ENCODE measurements around the gene ZNF169.
"Not testable (repeated sequence)": the region's sequence is repeated elsewhere in the genome, so short reads cannot be mapped to it uniquely, and the experiment has no call there.

ZNF169 gene

GRCh38 chr9:94287877-94288513 lies 28.9 kb downstream of the ZNF169 start:
- DNase-seq = no peak

- DNase-seq = no peak
Observed at GRCh38 chr9:94289691-94290090, 30.6 kb downstream of the ZNF169 start.

GRCh38 chr9:94298949-94299599 lies 40.0 kb downstream of the ZNF169 start:
- DNase-seq = peak; percentile 5

- no peak for DNase-seq
Observed at GRCh38 chr9:94300470-94301301, 41.6 kb downstream of the ZNF169 start.

DNA sequence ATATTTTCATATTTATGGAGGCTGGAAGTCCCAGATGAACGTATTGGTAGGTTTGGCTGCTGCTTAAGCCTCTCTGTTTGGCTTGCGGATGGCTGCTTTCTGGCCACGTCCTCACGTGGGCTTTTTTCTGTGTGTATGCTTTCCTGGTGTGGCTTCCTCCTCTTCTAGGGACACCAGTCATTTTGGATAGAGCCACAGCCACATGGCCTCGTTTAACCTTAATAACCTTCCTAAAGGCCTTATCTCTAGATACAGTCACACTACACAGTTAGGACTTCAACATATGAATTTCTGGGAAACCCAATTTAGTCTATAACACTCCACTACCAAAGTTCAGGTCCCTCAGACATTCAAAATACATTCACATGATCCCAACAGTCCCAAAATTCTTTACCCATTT lies 42.5 kb downstream of the ZNF169 start:
- no peak for DNase-seq

DNA sequence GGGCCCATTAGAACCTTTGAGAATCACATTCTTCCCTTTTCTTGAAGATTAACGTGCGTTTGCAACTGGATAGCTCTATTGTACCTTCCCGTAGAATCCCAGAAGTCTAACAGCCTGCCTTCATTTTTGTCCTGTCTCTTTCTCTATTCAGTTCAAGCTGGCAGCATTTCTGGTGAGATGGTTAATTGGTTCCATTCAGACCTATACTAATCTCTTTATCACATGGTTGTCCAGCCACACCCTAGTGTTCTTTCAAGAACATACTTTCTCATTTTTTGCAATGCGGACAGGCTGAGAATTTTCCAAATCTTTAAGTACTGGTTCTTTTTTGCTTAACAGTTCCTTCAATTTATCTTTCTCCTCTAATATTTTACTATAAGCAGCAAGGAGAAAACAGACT lies 43.3 kb downstream of the ZNF169 start:
- no peak for DNase-seq

DNA sequence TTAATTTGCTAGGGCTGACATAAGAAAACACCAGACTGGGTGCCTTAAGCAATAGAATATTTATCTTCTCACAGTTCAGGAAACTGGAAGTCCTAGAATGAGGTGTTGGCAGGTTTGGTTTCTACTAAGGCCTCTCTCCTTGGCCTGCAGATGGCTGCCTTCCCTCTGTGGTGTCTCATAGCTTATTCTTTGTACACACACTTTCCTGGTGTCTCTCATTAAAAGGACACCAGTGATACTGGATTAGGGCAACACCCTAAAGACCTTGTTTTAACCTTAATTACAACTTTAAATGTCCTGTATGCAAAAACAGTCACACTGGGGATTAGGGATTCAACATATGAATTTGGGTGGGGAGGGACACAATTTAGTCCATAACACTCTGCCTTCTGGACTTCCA lies 44.2 kb downstream of the ZNF169 start:
- no peak for DNase-seq

GRCh38 chr9:94315034-94315984 lies 56.2 kb downstream of the ZNF169 start:
- DNase-seq = not testable (repeated sequence)

DNA sequence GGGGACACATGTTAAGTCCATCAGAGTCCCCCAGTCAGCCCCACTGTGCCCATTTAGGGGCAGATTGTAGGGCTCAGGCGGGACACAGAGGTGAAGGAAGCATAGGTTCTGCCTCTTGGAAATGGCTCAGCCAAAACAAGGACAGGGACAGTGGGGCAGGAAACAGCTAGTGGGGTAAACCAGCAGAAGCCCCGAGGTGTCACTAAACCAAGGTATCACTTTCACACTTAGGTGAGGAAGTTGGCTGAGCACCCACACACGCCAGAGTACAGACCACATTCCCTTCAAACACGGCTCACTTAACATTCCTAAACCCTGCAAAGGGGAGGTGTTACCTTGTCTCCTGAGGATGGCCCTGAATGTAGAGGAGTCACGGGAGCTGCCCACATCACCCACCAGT lies 57.1 kb downstream of the ZNF169 start:
- DNase-seq = not testable (repeated sequence)

- not testable (repeated sequence) for DNase-seq
Observed at GRCh38 chr9:94317949-94318657, 59.0 kb downstream of the ZNF169 start.

DNA sequence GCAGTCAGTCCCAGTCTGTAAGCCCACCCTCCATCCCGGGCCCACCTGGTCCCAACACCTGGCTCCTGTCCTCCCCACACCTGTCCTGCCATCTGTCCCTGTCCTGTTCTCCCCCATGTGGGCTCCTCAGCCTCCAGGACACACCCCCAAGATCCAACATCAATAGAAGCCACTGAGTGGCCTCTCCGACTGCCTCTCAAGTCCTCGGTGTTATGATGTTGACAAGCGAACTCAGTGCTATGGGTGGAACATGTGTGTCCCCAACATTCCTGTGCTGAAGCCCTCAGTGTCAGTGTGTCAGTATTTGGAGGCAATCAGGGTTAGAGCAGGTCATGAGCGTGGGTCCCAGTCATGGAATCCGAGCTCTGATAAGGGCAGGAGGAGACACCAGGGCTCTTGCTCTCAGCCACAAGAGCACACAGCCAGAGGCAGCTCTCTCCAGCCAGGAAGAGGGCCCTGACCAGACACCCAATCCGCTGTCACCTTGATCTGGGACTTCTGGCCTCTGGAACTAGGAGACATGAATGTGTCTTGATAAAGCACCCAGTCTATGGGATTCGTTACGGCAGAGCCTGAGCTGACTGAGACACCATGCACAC lies 63.3 kb downstream of the ZNF169 start:
- not testable (repeated sequence) for DNase-seq

GRCh38 chr9:94323153-94323798 lies 64.2 kb downstream of the ZNF169 start:
- DNase-seq = not testable (repeated sequence)

DNA sequence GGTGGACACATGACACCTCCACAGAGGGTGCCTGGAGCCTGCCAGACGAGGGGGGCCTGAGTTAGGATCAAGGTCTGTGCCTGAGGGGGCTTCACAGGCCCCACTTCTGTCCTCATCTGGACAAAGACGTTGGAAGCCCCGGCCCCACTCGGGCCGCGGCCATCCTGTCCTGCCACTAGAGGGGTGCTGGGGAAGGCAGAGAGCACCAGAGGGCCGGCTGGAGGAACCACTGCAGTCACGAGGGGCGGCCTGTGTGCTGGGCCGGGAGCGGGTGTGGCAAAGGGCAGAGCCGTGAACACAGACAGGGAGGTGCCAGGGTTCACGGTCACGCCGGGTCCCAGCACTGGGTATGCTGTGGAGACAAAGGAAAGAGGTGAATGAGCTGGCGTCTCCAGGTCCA lies 66.5 kb downstream of the ZNF169 start:
- not testable (repeated sequence) for DNase-seq

DNA sequence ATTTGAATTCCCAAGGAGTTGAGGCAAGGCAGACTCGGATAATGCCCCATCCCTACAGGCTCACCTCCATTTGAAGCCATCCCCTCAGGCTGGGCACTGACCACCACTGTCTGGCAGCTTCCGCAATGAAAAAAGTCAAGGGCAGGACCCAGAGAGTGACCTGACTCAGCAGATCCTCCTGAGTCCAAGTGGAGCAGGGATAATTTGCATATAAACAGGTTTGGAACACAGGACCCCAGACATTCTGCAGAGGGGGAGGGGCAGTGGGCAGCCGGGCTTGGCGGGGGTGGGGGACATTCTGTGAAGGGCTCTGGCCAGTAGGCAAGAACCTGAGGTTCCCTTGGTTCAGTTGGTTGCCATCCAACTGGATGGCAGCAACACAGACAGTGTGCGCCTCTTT lies 69.4 kb downstream of the ZNF169 start, which contains the start of gene NUTM2F:
TSS of gene NUTM2F (minus strand) at position 101 of the 400 bp plus-strand sequence. CDS start at position 80, 21 bp downstream.
- not testable (repeated sequence) for DNase-seq

- DNase-seq = not testable (repeated sequence)
Observed at GRCh38 chr9:94336445-94336844, 77.3 kb downstream of the ZNF169 start.

DNA sequence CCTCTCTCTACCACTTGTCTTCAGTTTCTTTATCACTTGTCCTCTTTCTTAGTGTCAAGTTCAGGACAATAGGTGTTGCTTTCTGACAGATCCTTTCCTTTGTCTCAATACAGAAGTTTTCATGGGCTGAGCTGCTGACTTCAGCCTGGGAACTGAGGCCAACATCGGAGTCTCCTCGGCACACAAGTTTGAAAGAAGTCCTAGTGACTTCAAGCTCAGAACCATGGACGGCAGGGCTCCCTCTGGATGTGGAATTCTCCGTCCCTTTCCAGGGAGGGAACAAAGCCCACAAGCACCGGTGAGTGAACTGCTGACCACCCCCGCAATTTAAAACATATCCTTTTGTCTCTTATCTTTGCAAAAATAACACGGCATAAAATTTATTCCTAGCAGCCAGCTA lies 79.6 kb downstream of the ZNF169 start:
- DNase-seq = not testable (repeated sequence)

- DNase-seq = not testable (repeated sequence)
Observed at GRCh38 chr9:94339657-94340056, 80.6 kb downstream of the ZNF169 start.

GRCh38 chr9:94340750-94341149 lies 81.7 kb downstream of the ZNF169 start:
- DNase-seq = not testable (repeated sequence)

DNA sequence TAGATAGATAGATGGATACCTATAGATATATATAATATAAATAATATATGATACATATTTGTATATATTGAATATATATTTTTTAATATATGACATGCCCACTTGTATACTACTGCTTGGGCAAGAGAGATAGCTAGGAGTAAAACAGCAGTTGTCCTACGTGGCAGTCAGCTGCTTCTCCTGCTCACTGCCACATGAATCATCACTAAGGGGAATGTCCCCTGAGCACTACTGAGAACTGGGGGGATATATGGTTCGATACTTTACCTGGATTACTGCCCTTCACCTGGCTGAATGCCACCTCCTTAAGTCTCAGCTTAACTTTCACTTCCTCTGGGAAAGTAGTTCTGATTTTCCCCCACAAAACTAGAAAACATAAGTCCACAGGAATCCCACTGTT lies 82.6 kb downstream of the ZNF169 start:
- not testable (repeated sequence) for DNase-seq

DNA sequence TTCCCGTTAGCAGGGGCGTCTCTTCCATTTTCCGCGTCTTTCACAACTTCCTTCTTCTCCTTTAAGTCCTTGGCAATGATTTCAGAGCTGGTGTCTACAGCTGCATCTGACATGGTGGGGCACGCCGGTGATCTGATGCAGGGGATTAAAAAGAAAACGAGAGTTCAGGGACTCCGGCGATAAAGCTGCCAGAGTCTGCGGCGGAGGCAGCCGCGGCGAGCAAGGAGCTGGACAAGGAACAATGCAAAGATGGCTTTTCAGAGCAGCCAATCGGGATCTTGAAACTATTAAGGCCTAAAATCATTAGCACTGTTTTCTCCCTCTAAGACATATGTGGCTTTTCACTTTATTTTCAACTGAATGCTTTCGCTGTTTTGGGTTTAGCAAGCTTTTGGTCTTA lies 88.4 kb downstream of the ZNF169 start:
- DNase-seq = not testable (repeated sequence)

GRCh38 chr9:94348754-94349153 lies 89.7 kb downstream of the ZNF169 start:
- not testable (repeated sequence) for DNase-seq
